GM03348 (cell line): ENCODE measurements around the gene RHOB.

ENCODE experiments used
- DNase-seq: peaks from one replicate; pipeline ENCODE4 v3.0.0; 2012; ENCODE audit warnings: low spot score

The RHOB gene

DNA sequence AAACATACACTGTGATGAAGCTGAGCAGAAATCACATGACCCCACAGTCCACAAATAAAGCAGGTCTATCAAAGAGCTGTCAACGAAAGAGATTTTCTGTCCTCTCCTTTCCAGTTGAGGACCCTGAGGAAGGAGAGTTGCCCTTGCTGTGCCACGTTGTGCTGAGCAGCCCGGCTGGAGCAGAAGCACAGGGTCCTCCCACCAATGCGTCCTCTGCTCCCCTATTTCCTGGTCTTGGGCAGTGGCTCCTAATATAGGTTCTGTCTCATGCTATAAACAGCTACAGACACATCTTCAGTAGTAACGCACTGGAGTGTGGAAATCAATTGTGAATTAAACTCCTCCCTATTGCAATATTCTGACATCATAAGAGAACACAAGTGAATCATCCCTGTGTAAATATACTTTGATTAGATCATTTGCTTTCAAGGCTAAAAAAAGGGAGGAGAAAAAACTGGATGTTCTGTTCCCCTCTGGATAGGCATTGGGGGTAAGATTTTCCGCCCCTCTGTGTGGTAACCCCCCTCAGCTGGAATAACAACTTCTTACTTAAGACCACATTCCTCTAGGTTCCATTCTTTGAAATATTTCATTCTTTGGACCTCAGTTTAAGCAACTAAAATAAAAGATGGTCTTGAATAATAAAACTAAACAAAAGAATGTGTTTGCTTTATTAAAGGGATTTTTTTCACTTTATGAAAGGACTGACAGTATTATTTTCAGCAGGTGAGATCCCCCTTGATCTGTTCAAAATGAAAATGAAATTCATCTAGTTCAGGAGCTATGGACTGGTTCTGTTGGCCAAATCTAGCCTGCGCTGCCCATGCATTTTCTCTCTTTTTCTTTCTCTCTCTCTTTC is 8.3 kb upstream of the RHOB start:
- DNase-seq, result peak; percentile 36

DNA sequence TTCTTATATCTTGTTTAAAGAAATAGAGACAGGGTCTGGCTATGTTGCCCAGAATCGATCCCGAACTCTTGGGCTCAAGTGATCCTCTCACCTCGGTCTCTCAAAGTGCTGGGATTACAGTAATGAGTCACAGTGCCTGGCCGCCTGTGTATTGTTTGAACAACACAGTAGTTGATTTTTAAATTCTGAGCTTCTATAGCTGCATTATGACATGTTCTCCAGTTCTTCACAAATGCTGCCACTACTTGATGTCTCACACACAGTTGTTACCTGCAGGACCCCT is 7.7 kb upstream of the RHOB start:
- DNase-seq, result no peak

DNA sequence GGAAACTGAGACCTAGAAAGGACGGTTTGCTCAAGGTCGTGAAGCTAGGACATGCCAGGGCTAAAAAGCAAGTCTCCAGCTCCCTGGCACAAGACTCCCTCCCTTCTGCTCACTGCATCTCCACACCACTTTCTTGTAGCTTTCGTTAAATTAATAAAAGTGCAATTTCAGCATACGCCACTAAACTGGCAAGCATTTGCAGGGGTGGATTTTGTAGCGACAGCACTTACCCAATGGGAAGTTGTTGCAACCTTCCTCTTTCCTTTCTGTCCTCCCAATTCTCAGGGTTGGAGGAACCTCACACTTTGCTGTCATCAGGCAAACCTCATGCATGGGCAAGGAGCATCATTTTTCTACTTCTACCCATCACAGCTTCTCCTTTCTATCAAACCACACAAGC is 7.4 kb upstream of the RHOB start:
- DNase-seq, result no peak

DNA sequence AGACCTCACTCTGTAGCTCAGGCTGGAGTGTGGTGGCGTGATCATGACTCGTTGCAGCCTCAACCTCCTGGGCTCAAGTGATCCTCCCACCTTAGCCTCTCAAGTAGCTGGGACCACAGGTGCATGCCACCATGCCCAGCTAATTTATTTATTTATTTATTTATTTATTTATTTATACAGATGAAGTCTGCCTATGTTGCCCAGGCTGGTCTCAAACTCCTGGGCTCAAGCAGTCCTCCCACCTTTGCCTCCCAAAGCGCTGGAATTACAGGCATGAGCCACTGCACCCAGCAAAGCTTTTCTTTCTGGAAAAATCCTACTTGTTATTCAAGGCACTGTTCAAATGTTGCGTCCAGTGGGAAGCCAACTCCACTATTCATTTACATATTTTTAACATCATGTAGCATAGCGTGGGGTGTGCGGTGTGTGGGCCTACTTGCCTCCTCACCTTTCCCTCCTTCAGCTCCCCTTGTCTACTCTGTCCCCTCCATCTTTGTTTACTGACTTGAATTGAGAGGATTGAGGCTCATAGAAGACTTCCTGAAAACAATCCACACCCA is 6.8 kb upstream of the RHOB start:
- DNase-seq, result no peak

DNA sequence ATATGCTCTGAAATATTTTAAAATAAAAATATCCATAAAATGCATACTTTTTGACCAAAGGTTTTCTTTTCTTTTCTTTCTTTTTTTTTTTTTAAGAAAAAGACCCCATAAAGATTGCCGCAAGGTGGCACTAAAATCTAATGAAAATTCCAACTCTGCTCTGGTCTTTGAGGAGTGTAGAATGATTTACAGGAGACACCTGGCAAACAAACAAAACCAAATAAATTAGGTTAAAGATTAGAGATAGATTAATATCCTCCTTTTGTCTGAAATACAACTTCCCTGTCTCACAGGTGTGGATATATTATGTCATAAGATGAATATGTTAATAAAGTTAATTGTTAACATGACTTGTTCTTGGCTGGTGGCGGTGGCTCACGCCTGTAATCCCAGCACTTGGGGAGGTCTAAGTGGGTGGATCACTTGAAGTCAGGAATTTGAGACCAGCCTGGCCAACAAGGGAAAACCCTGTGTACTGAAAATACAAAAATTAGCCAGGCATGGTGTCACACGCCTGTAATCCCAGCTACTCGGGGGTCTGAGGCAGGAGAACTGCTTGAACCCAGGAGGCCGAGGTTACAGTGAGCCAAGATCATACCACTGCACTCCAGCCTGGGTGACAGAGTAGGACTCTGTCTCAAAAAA is 3.5 kb upstream of the RHOB start:
- DNase-seq, result peak; percentile 40

DNA sequence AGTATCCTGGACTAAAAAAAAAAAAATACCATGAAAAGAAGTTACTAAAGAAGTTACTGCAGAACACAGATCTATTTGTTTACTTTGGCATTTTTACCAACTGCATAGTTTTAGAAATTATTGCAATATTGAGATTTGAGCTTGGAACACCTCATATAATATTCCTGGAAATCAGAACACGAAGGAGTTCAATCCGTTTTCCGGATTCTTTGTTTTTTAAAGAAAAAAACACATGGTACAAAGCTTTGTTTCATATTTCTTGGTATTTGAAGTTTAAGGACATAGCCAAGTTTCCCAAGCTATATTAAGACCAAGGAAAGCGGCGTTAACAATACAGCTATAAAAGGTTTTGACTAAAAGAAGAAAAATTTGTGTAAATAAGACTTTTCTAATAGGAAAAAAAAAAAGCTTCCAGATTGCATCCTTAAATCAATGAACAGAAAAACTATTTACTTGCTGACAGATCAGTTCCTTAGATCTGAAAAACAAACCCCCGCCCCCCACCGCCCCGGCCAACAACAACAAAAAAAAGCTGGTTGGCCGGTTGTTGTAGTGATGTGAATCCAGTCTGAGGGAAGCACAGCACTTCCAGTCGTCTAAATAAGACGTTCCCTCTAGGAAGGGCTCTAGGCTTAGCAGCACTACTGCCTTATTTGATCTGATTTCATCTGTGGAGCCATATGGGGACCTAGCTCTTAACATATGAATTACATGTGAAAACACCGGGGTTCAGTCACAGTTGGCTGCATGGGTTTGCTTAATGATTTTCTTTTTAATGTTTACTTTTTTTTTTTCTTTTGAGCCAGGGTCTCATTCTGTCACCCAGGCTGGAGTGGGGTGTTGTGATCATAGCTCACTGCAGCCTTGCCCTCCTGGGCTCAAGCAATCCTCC is 2.5 kb upstream of the RHOB start:
- DNase-seq, result peak; percentile 64

DNA sequence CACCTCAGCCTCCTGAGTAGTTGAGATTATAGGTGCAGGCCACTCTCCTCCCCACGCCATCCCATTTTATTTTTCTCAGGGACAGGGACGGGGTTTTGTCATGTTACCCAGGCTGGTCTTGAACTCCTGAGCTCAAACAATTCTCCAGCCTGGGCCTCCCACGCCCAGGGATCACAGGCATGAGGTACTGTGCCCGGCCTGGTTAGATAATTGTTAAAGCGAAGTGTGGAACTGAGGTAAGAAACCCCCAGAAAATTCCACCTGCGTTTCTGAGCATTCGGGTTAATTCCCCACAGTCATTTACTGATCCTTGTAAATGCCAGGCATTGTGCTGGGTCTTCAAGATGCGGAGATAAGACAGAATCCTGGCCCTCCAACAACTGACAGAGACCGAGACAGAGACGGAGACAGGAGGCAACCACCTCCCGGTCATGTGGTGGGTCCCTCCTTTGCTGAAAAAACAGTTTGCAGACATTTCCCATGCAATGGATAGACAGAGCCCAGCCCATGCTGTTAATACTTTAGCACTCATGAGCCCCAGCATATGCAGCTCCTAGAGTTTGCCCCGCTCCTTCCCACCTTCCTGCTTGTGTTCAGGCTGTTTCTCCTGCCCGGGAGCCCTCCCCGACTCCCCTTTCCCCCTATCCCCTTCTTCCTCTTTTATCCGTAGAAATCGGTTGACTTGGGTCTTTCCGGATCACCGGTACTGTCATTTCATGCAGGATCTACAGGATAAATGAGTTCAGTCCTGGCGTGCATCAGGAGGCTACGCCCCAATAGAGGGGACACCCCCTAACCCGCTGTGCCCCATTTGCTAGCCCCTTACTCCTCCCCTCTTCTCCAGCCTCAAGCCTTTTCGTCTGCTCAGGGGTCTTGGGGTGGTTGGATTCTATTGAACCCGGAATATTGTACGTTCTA is 1.6 kb upstream of the RHOB start:
- no peak for DNase-seq

DNA sequence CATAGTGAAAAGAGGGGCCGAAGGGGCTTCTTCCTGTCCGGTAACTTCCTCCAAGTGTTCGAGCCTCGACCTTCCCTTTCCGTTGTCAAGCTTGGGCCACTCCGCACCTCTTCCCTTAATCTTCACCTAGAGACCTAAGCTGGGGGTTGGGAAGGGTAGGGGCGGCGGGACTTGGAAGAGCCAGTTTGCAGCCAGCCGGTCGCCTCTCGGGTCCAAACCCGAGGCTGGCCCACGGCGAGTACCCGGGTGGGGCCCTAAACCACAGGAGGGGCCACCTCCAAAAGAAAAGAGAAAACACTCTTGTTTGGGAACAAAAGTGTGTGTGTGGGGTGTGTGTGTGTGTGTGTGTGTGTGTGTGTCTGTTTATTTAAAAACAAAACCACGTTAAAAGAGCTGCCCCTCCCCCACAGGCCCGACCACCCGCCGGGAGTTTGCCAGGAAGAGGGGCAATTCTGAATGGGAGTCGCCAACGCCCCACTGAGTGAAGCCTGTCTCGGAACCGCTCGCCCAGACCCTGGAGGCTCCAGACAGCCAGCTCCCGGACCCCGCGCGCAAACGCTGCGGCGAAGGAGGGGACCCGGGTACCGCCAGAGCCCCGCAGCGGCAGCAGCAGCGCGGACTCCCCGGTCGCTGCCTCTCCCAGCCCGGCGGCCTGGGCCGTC is 488 bp upstream of the RHOB start:
- peak; percentile 26 for DNase-seq

DNA sequence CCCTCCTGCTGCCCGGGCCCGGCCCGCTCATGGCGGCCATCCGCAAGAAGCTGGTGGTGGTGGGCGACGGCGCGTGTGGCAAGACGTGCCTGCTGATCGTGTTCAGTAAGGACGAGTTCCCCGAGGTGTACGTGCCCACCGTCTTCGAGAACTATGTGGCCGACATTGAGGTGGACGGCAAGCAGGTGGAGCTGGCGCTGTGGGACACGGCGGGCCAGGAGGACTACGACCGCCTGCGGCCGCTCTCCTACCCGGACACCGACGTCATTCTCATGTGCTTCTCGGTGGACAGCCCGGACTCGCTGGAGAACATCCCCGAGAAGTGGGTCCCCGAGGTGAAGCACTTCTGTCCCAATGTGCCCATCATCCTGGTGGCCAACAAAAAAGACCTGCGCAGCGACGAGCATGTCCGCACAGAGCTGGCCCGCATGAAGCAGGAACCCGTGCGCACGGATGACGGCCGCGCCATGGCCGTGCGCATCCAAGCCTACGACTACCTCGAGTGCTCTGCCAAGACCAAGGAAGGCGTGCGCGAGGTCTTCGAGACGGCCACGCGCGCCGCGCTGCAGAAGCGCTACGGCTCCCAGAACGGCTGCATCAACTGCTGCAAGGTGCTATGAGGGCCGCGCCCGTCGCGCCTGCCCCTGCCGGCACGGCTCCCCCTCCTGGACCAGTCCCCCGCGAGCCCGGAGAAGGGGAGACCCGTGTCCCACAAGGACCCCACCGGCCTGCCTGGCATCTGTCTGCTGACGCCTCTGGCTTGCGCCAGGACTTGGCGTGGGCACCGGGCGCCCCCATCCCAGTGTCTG is 767 bp downstream of the RHOB start:
- DNase-seq, result peak; percentile 62

DNA sequence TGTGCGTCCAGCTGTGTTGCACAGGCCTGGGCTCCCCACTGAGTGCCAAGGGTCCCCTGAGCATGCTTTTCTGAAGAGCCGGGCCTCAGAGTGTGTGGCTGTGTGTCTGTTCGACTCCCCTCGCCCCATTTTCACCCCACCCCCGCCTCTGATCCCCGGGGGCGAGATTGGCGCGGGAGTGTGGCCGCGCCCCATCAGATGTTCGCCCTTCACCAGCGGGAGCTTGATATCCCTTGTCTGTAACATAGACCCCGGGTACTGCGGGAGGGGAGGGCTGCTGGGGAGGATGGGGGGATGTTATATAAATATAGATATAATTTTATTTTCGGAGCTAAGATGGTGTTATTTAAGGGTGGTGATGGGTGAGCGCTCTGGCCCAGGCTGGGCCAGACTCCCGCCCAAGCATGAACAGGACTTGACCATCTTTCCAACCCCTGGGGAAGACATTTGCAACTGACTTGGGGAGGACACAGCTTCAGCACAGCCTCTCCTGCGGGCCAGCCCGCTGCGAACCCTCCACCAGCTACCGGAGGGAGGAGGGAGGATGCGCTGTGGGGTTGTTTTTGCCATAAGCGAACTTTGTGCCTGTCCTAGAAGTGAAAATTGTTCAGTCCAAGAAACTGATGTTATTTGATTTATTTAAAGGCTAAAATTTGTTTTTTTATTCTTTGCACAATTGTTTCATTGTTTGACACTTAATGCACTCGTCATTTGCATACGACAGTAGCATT is 1.5 kb downstream of the RHOB start:
- peak; percentile 45 for DNase-seq

DNA sequence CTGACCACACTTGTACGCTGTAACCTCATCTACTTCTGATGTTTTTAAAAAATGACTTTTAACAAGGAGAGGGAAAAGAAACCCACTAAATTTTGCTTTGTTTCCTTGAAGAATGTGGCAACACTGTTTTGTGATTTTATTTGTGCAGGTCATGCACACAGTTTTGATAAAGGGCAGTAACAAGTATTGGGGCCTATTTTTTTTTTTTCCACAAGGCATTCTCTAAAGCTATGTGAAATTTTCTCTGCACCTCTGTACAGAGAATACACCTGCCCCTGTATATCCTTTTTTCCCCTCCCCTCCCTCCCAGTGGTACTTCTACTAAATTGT is 2.1 kb downstream of the RHOB start:
- no peak for DNase-seq

DNA sequence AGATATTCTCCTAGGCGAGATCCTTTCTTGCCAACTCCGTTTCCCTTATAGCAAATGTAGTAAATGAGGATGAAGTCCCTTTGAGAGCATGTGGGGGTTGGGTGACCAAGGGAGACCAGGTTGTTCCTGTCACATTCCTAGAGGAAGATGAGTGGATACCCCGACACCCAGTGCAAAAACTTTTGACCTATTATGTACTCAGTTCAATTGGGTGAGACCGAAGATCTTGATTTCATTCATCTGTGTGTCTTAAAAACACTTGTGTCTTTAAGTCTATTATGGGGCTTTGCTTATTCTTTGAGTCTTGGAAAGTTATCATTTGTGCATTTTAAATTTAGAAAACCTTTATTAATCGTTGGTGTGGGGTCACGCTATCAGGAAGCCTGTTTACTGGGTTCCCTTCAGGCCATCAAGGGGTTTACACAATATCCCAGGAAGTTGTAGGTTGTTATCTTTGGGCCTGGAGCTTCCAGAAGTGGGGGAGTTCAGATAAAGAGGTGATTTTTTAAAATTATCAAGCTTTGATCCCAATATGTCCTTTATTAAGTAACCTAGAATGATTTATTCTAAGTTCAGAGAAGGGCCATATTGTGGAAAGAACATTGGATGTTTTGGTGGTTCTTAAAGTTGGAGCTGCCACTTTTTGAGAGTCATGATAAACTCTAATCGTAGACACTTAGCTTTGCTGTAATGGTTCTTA is 2.8 kb downstream of the RHOB start:
- DNase-seq, result no peak

DNA sequence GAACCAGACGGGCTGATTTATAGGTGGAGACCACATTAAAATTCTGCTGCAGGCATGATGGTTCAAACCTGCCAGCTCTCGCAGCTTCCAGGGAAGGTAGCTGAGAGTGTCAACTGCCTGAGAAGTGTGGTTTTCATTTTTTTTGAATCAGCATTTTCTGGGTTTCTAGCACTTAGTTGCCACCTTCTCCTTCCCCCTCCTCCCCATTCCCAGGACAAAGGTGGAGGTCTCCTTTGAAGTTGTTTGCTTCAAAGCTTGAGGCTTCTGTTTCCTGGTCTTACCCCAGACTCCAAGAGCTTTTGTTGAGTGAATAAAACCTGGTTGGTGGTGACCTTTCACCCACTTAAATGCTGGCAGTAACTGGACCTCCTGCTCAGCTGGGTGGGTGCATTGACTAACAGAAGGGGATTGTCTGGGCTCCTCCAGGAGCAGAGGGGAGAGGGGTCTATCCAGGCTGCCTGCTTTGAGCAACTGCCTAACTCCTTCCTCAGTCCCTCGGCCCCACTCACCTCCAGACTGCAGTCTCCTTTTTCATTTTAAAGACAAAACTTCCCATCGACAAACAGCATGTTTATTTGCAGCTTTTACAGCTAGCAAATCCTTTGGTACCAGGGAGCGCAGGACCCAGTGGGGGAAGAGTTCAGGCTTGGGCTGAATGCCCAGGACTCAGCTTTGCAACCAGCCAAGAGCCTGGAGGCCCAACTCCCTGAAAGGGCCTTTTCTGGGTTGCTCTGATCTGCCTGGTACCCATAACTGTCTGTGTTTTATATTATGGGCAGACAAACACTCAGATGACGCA is 3.5 kb downstream of the RHOB start:
- DNase-seq, result peak; percentile 80

DNA sequence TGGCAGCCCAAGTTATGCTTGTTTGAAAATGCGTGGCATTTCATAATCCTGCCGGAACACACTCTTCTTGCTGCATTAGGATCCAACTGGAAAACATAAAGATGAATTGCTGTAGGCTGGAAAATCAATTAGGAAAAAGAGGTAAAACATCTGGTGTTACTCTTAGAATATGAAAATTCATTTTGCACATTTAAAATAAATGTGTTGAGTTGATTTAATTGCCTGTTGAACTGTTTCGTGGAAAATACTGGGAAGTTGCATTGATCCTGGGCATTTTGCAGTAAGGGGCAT is 4.1 kb downstream of the RHOB start:
- no peak for DNase-seq

DNA sequence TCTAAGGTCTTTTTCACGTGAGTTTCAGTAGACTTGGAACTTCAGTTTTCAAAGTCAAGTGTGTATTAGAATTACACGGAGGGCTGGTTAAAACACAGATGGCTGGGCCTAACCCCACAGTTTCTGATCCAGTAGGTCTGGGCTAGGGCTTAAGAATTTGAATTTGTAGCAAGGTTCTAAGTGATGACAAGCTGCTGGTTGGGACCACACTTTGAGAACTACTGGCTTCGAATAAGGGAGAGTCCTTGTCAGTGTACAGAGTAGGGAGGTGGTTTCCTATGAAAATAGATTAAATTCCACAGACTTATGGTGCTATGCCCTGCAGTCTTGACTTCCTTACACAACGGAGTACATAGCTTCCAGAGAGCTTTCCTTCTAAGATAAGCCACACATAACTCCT is 4.5 kb downstream of the RHOB start:
- no peak for DNase-seq

DNA sequence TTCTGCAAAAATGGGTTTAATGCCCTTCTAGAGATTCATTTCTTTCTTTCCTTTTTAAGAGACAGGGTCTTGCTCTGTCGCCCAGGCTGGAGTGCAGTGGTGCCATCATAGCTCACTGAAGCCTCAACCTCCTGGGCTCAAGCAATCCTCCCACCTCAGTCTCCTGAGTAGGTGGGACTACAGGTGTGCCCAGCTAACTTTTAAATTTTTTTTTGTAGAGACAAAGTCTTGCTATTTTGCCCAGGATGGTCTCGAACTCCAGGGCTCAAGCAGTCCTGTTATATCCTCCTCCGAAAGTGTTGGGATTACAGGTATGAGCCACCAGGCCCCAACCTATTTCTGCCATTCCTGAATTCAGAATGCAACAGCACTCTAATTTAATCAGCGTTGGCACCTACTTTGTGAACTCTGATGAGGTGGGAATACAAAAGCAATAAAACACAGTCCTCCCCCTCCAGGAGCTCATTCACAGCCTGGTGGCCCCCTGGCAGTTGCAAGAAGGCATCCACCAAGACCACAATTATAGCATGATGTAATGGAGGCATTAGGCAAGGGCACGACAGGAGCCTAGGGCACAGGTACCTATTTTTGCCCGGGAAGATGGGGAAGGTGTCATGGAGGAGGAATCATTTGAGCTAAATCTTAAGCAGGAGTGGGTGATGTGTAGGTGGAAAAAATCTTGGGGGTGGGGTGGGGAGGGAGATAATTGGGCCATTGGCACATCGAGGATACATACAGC is 5.1 kb downstream of the RHOB start:
- no peak for DNase-seq

DNA sequence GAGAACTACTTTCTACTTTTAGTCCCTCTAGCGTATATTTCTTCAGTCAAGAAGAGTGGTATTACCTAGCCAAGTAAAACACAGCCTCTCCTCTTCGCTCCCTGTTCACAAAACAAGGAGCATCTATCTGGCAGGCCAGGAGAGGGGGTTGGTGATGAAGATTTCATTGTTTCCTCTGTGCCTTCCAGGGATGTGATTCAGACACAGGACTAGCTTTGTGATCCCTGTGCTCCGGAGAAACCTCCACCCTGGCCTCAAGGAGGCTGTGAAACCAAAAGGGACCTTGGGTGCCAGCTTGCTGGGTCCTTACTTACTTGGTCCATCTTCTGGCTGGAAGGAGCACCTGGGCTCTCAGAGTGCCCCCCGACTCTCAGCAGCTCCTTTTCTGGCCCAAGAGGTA is 5.7 kb downstream of the RHOB start:
- DNase-seq, result no peak

DNA sequence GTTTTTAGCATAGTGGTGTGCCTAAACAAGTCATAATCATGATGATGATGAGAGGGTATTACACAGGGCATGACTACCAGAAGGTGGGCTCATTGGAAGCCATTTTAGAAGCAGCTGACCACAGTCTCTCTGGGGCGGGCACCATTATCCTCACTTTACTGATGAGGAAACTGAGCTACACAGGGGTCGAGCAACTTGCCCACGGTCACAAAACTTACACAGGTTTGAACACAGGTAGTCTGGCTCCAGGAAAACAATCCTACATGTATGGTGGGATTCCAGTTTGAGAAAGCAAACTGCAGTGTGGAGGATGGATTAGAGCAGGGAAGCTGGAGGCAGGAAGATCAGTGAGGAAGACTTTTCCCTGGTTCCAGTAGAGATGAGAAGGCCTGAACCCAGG is 6.2 kb downstream of the RHOB start:
- DNase-seq, result no peak
